ENCODE results near the gene DNAJC10.

DNA sequence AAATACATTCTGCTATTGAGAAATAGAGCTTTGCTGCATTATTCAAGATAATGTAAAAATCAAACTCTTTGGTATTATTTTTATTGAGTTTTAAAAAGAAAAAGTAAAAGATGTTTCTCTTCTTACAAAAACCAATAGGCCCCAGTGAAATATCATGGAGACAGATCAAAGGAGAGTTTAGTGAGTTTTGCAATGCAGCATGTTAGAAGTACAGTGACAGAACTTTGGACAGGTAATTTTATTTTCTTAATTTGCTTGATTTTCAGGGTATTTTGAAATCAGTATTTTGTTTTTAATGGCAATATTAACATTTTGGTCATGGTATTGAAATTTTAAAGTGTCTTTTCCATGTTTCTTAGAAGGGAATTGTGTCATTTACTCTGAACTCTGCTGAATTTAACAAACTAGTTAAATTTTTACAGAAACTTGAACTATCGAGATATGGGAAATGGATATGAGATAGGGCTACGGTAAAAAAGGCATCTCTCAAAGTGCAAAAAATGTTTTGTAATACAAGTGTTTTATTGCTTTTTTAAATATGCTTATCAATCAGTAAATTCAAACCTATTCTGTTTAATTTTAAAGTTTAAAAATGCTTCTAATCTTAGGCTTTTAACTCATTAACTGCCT lies 13.8 kb downstream of the DNAJC10 start:
- TF ChIP-seq CTCF (IDR thresholded peaks at IDR 0.05) (no peak), POLR2A (IDR thresholded peaks at IDR 0.05) (no peak), POLR2AphosphoS5 (IDR thresholded peaks at IDR 0.05; ENCODE audit: insufficient read depth in 1 of 2, low read depth in 1 of 2) (no peak)

Data from vagina (tissue), 2 donors.